Suprapubic skin (tissue), 4 donors: ENCODE measurements around the gene SYT6.

Experiments used
- CTCF ChIP-seq, 2 donors: fragments of 200-600 bp in 1 of 2; fragments of 450-650 bp in 1 of 2; sonication (generic) in 1 of 2; IDR thresholded peaks; one replicate each; pipeline ENCODE4 v1.5.1; 2016 to 2019; ENCODE audit warnings: antibody characterized with exemption in 2 of 2, mild to moderate bottlenecking in 1 of 2, moderate library complexity in 1 of 2
- EP300 ChIP-seq: sonication (generic); formaldehyde crosslinking; IDR thresholded peaks from one replicate; pipeline ENCODE4 v1.6.1; 2017; ENCODE audit warnings: antibody characterized with exemption
- POLR2A ChIP-seq, 2 donors: fragments of 450-650 bp; IDR thresholded peaks; one replicate each; pipeline ENCODE4 v1.6.1; 2017; ENCODE audit warnings: antibody characterized with exemption in 2 of 2, mild to moderate bottlenecking in 2 of 2, moderate library complexity in 2 of 2
- POLR2AphosphoS5 ChIP-seq, 3 donors: sonication (generic); formaldehyde crosslinking; IDR thresholded peaks; one replicate each; pipeline ENCODE4 v1.6.1; 2017; ENCODE audit warnings: antibody characterized with exemption in 3 of 3

GRCh38 chr1:114156538-114157274 is 3.0 kb upstream of the SYT6 start:
- TF ChIP-seq CTCF (IDR thresholded peaks at IDR 0.05) = no peak
- no peak for TF ChIP-seq POLR2AphosphoS5 (IDR thresholded peaks at IDR 0.05)
- TF ChIP-seq EP300 = no peak
- TF ChIP-seq POLR2A (IDR thresholded peaks at IDR 0.05) = no peak
